ENCODE results near the gene LRRFIP1.

Gene LRRFIP1

GRCh38 chr2:237660381-237660900, 33.1 kb downstream of the LRRFIP1 start:
- no peak for TF ChIP-seq CTCF (IDR thresholded peaks at IDR 0.05; ENCODE audit: low read depth, low read length)
- no peak for DNase-seq (ENCODE audit: low read depth in 2 of 2)
- no peak overlapping the region for H3K4me3 ChIP-seq (replicated peaks in 1 of 2; ENCODE audit: low read depth in 2 of 2, low read length in 2 of 2)

- no peak for TF ChIP-seq CTCF (IDR thresholded peaks at IDR 0.05; ENCODE audit: low read depth, low read length)
- H3K4me3 ChIP-seq (replicated peaks in 1 of 2; ENCODE audit: low read depth in 2 of 2, low read length in 2 of 2) = no peak overlapping the region
- no peak for DNase-seq (ENCODE audit: low read depth in 2 of 2)
Measured at GRCh38 chr2:237661270-237661669, 33.9 kb downstream of the LRRFIP1 start.

GRCh38 chr2:237661799-237662328, 34.5 kb downstream of the LRRFIP1 start:
- TF ChIP-seq CTCF (IDR thresholded peaks at IDR 0.05; ENCODE audit: low read depth, low read length) = no peak
- no peak overlapping the region for H3K4me3 ChIP-seq (replicated peaks in 1 of 2; ENCODE audit: low read depth in 2 of 2, low read length in 2 of 2)
- DNase-seq (ENCODE audit: low read depth in 2 of 2) = no peak

GRCh38 chr2:237662671-237663093, 35.3 kb downstream of the LRRFIP1 start:
- H3K4me3 ChIP-seq (replicated peaks in 1 of 2; ENCODE audit: low read depth in 2 of 2, low read length in 2 of 2) = no peak overlapping the region
- no peak for TF ChIP-seq CTCF (IDR thresholded peaks at IDR 0.05; ENCODE audit: low read depth, low read length)
- peak; percentile 93 to 94 for DNase-seq (ENCODE audit: low read depth in 2 of 2)

GRCh38 chr2:237663517-237664110, 36.2 kb downstream of the LRRFIP1 start:
- no peak overlapping the region for H3K4me3 ChIP-seq (replicated peaks in 1 of 2; ENCODE audit: low read depth in 2 of 2, low read length in 2 of 2)
- TF ChIP-seq CTCF (IDR thresholded peaks at IDR 0.05; ENCODE audit: low read depth, low read length) = no peak
- DNase-seq (ENCODE audit: low read depth in 2 of 2) = no peak

- no peak for TF ChIP-seq CTCF (IDR thresholded peaks at IDR 0.05; ENCODE audit: low read depth, low read length)
- H3K4me3 ChIP-seq (replicated peaks in 1 of 2; ENCODE audit: low read depth in 2 of 2, low read length in 2 of 2) = no peak overlapping the region
- DNase-seq (ENCODE audit: low read depth in 2 of 2) = no peak
Measured at GRCh38 chr2:237664151-237664550, 36.8 kb downstream of the LRRFIP1 start.

Measured in cardiac fibroblast (primary cell).